GM12892 (cell line): Measurements from ENCODE around the gene OR7A5.
"Not testable (repeated sequence)": the region's sequence is repeated elsewhere in the genome, so short reads cannot be mapped to it uniquely, and the experiment has no call there.

Experiments used
- POLR2A ChIP-seq: IDR thresholded peaks from 2 replicates; pipeline ENCODE4 v1.6.1; 2011; ENCODE audit warnings: low read depth, low read length, control low read depth
- POLR2AphosphoS5 ChIP-seq: IDR thresholded peaks from 2 replicates; pipeline ENCODE4 v1.6.1; 2011; ENCODE audit warnings: low read depth, low read length, control low read depth
- TAF1 ChIP-seq: IDR thresholded peaks from 2 replicates; pipeline ENCODE4 v1.6.1; 2011; ENCODE audit warnings: low read depth, mild to moderate bottlenecking, control low read depth, low read length, borderline replicate concordance

GRCh38 chr19:14792250-14792649 lies 42.7 kb downstream of the OR7A5 start:
- not testable (repeated sequence) for TF ChIP-seq POLR2A, POLR2AphosphoS5, TAF1
